Subcutaneous adipose tissue (tissue), 4 donors: Measurements from ENCODE around the gene SYNPO. TPM values are rescaled to one million over a fixed set of nuclear protein-coding genes. Genes with fewer than 3 reads are reported as not detected.

Source experiments
- CTCF ChIP-seq: fragments of 450-650 bp; IDR thresholded peaks from one replicate; pipeline ENCODE4 v1.5.1; 2016; ENCODE audit warnings: low read depth, mild to moderate bottlenecking, control low read depth, antibody characterized with exemption, moderate library complexity
- total RNA-seq, 4 donors: library from RNA; depleted of rRNA; stranded (reverse); fragments of >200 nt; gene quantifications; one replicate each; pipeline ENCODE4 v1.1.0, GENCODE V29; 2016

Gene SYNPO
- total RNA-seq, 4 donors from 2014 or later: 12.2 to 40.7 (median 21.4) TPM

DNA sequence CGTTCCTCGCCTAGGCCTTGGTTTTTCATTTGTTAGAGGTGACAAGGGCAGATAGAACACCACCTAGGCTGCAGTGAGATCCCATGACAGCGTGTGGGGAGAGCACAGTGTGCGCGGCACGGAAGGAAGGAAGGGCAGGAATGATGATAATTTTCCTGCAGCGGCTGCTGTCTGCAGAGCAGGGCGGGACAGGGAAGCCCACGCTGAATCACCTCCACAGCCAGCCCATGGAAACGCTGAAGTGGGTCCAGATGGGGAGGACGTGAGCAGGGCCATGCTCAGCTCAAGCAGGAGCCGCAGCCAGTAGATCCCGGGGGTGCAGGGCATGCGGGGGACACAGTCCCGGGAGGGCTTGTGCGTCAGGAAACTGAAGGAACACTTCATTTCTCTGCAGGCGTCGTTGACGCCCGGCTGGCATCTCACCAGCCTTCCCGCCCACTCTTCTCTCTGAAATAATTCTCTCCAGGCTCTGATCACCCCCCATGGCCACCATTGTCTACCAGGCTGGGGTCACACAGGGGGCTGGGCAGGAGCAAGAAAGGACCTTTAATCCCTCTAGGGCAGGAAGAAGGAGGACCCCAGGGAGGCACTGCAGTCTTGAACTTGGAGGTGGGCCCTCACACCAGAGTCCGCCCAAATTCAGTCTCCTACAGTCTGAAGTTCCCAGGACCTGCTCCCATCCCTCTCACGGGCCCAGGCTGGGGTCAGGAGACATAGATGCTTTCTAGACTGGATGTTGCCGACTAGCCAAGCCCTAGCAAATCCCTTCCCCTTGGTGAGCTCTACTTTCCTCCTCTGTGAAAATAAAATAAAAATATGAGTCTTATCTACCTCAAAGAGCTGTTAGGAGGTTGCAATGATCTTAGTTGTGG lies 20.9 kb upstream of the SYNPO start:
- TF ChIP-seq CTCF: no peak

DNA sequence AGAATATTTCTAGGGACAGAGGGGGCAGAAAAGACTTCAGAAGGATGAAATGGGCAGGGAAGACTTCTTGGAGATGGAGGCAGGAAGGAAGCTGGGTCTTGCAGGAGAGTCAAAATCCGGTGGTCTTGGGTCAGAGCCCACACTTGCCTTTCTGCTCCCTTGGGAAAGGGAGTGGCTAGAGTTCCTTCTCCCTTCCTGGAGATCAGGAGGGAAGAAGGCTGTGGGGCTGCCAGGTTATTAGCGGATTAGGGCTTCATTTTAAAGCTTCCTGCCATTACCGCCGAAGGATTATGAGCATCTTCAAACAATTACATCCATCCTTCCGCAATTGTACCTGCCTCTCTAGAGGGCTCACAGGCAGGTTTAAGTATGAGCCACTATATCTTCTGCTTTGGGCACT lies 19.2 kb upstream of the SYNPO start:
- no peak for TF ChIP-seq CTCF

GRCh38 chr5:150622157-150622556 lies 18.3 kb upstream of the SYNPO start:
- no peak for TF ChIP-seq CTCF

GRCh38 chr5:150623152-150623877 lies 17.1 kb upstream of the SYNPO start:
- no peak for TF ChIP-seq CTCF

DNA sequence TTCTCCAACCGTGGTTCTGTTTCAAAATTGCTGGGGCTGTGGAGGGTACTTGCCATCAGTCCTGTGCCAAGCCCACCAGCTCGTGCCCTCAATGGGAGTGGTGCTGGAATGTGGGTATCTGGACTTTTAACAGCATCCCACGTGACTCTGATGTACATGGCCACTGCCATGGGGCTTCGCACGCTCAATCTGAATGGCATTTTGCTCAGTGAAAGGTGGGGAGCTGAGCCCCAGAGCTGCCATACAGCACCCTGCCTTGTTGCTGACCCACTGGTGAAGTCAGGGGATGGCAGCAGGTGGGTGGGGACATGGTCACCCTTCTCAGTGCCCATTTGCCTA lies 16.6 kb upstream of the SYNPO start:
- no peak for TF ChIP-seq CTCF

- TF ChIP-seq CTCF: no peak
Observed at GRCh38 chr5:150624334-150625163, 15.9 kb upstream of the SYNPO start.

DNA sequence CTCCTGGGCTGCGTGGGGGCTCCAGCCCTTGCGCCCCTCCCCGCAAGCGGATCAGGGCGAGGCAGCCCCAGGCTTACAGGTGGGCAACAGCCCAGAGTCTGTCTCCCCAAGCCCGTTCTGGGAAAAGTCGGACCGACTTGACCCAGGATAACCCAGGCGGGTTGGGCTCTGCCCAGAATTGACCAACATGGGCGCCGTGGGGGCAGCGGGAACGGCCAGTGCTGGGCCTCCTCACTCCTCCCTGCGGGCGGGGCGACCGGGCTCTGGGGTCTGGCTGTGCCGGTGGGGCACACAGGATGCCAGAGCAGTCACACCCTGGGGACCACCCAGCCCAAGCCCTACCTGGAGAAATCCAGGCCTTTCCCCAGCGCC lies 15.3 kb upstream of the SYNPO start:
- no peak for TF ChIP-seq CTCF
